HEK293 (cell line): Measurements from ENCODE around the gene CFAP46.

ENCODE experiments used
- CTCF ChIA-PET: fragments of 350-600 bp; formaldehyde crosslinking; extraction: SDS; loops from one replicate; lab custom pipeline; 2021; ENCODE audit warnings: antibody characterized with exemption; lab: Yijun Ruan, JAX
- POLR2A ChIA-PET: fragments of 300-600 bp; formaldehyde crosslinking; extraction: SDS; loops from one replicate; lab custom pipeline; 2020; ENCODE audit warnings: antibody characterized with exemption, inconsistent platforms; lab: Yijun Ruan, JAX
- H3K27ac ChIP-seq: fragments of 200-500 bp; sonication (Bioruptor generic); 2 replicates; pipeline ENCODE4 v1.5.1; 2014; ENCODE audit warnings: low read depth, low read length, control low read depth, inconsistent platforms; ENCODE audit errors: extremely low read depth
- H3K36me3 ChIP-seq, 2 experiments: fragments of 200-500 bp in 1 of 2; sonication (Bioruptor generic) in 1 of 2; 1 replicate in 1 of 2; 2 replicates in 1 of 2; pipeline ENCODE4 v1.5.1; 2014 to 2017; ENCODE audit warnings: inconsistent platforms in 2 of 2, low read length in 2 of 2; ENCODE audit not compliant: control insufficient read depth in 2 of 2, insufficient read depth in 1 of 2
- H3K4me1 ChIP-seq: fragments of 200-500 bp; sonication (Bioruptor generic); 2 replicates; pipeline ENCODE4 v1.5.1; 2014; ENCODE audit warnings: mild to moderate bottlenecking, low read length, inconsistent platforms; ENCODE audit not compliant: control insufficient read depth, insufficient read depth
- H3K4me3 ChIP-seq: 2 replicates; pipeline ENCODE4 v1.5.1; 2011; ENCODE audit warnings: low read depth, mild to moderate bottlenecking, control low read depth, low read length, moderate library complexity
- H3K9me3 ChIP-seq: fragments of 200-500 bp; sonication (Bioruptor generic); 2 replicates; pipeline ENCODE4 v1.5.1; 2014; ENCODE audit warnings: low read depth, low read length, inconsistent platforms; ENCODE audit not compliant: control insufficient read depth, insufficient read depth
- ATF2 ChIP-seq: fragments of 450-650 bp; formaldehyde crosslinking; IDR thresholded peaks from 2 replicates; pipeline ENCODE4 v1.5.1; 2016; ENCODE audit warnings: missing biosample characterization, missing genetic modification characterization, low read depth
- EGR2 ChIP-seq: fragments of 450-650 bp; formaldehyde crosslinking; IDR thresholded peaks from 2 replicates; pipeline ENCODE4 v1.5.1; 2016; ENCODE audit warnings: low read depth, missing biosample characterization, missing genetic modification characterization
- GLIS1 ChIP-seq: fragments of 450-650 bp; formaldehyde crosslinking; IDR thresholded peaks from 2 replicates; pipeline ENCODE4 v1.5.1; 2016; ENCODE audit warnings: missing biosample characterization, missing genetic modification characterization
- GLIS2 ChIP-seq: fragments of 450-650 bp; formaldehyde crosslinking; IDR thresholded peaks from 2 replicates; pipeline ENCODE4 v1.5.1; 2016; ENCODE audit warnings: missing biosample characterization, missing genetic modification characterization
- KLF17 ChIP-seq: fragments of 450-650 bp; formaldehyde crosslinking; IDR thresholded peaks from 2 replicates; pipeline ENCODE4 v1.5.1; 2016; ENCODE audit warnings: missing biosample characterization, missing genetic modification characterization
- SCRT1 ChIP-seq: fragments of 450-650 bp; formaldehyde crosslinking; IDR thresholded peaks from 2 replicates; pipeline ENCODE4 v1.5.1; 2016; ENCODE audit warnings: missing biosample characterization, missing genetic modification characterization, borderline replicate concordance
- SCRT2 ChIP-seq: fragments of 450-650 bp; formaldehyde crosslinking; IDR thresholded peaks from 2 replicates; pipeline ENCODE4 v1.5.1; 2016; ENCODE audit warnings: missing biosample characterization, missing genetic modification characterization
- ZBTB10 ChIP-seq: fragments of 450-650 bp; formaldehyde crosslinking; IDR thresholded peaks from 2 replicates; pipeline ENCODE4 v1.5.1; 2016; ENCODE audit warnings: missing biosample characterization, missing genetic modification characterization
- ZBTB48 ChIP-seq: fragments of 450-650 bp; formaldehyde crosslinking; IDR thresholded peaks from 2 replicates; pipeline ENCODE4 v1.5.1; 2016; ENCODE audit warnings: missing biosample characterization, missing genetic modification characterization
- ZBTB8A ChIP-seq: fragments of 450-650 bp; formaldehyde crosslinking; IDR thresholded peaks from 2 replicates; pipeline ENCODE4 v1.5.1; 2016; ENCODE audit warnings: missing biosample characterization, missing genetic modification characterization
- ZFHX2 ChIP-seq: fragments of 450-650 bp; formaldehyde crosslinking; conservative IDR thresholded peaks from 2 replicates; pipeline ENCODE4 v1.5.1; 2016; ENCODE audit warnings: missing biosample characterization, missing genetic modification characterization
- ZIC2 ChIP-seq: fragments of 450-650 bp; formaldehyde crosslinking; IDR thresholded peaks from 2 replicates; pipeline ENCODE4 v1.5.1; 2016; ENCODE audit warnings: missing biosample characterization, missing genetic modification characterization
- ZNF112 ChIP-seq: fragments of 450-650 bp; formaldehyde crosslinking; IDR thresholded peaks from 2 replicates; pipeline ENCODE4 v1.5.0; 2017; ENCODE audit warnings: missing biosample characterization, missing genetic modification characterization
- ZNF133 ChIP-seq: fragments of 450-650 bp; formaldehyde crosslinking; IDR thresholded peaks from 2 replicates; pipeline ENCODE4 v1.5.1; 2016; ENCODE audit warnings: missing biosample characterization, missing genetic modification characterization
- ZNF155 ChIP-seq: fragments of 450-650 bp; formaldehyde crosslinking; IDR thresholded peaks from 2 replicates; pipeline ENCODE4 v1.5.1; 2016; ENCODE audit warnings: missing biosample characterization, missing genetic modification characterization
- ZNF223 ChIP-seq: fragments of 450-650 bp; formaldehyde crosslinking; IDR thresholded peaks from 2 replicates; pipeline ENCODE4 v1.5.1; 2016; ENCODE audit warnings: missing biosample characterization, missing genetic modification characterization
- ZNF302 ChIP-seq: fragments of 450-650 bp; formaldehyde crosslinking; IDR thresholded peaks from 2 replicates; pipeline ENCODE4 v1.5.1; 2016; ENCODE audit warnings: missing biosample characterization, missing genetic modification characterization, low read depth
- ZNF311 ChIP-seq: fragments of 450-650 bp; formaldehyde crosslinking; IDR thresholded peaks from 2 replicates; pipeline ENCODE4 v1.5.1; 2017; ENCODE audit warnings: missing biosample characterization, missing genetic modification characterization, borderline replicate concordance
- ZNF404 ChIP-seq: fragments of 450-650 bp; formaldehyde crosslinking; IDR thresholded peaks from 2 replicates; pipeline ENCODE4 v1.5.1; 2017; ENCODE audit warnings: missing biosample characterization, missing genetic modification characterization
- ZNF416 ChIP-seq: fragments of 450-650 bp; formaldehyde crosslinking; IDR thresholded peaks from 2 replicates; pipeline ENCODE4 v1.5.1; 2016; ENCODE audit warnings: missing biosample characterization, missing genetic modification characterization
- ZNF548 ChIP-seq: fragments of 450-650 bp; formaldehyde crosslinking; IDR thresholded peaks from 2 replicates; pipeline ENCODE4 v1.5.1; 2016; ENCODE audit warnings: missing biosample characterization, missing genetic modification characterization
- ZSCAN30 ChIP-seq: fragments of 450-650 bp; IDR thresholded peaks from 2 replicates; pipeline ENCODE4 v1.5.1; 2018; ENCODE audit warnings: missing biosample characterization, mild to moderate bottlenecking, missing genetic modification characterization, moderate library complexity
- ZSCAN4 ChIP-seq: fragments of 450-650 bp; formaldehyde crosslinking; IDR thresholded peaks from 2 replicates; pipeline ENCODE4 v1.5.1; 2017; ENCODE audit warnings: missing biosample characterization, missing genetic modification characterization
- TF ChIP-seq, protein P1 (sequence below): fragments of 450-650 bp; formaldehyde crosslinking; IDR thresholded peaks from 2 replicates; pipeline ENCODE4 v1.5.1; 2016; ENCODE audit warnings: missing biosample characterization, missing genetic modification characterization, borderline replicate concordance

CFAP46 gene

GRCh38 chr10:132918617-132919373, 23.6 kb downstream of the CFAP46 start:
- TF ChIP-seq ZSCAN4 (tag by site-specific recombination) (no peak), GLIS1 (tag by site-specific recombination) (peak; percentile 94), ZBTB48 (no peak), ZNF155 (tag by site-specific recombination) (no peak), EGR2 (tag by site-specific recombination) (peak; percentile 95), KLF17 (tag by site-specific recombination) (0 out of 2 replicates have a peak, but pooled peaks have one; percentile 27), ZIC2 (peak; percentile 36), GLIS2 (peak; percentile 31; the same call in 1 of the 2 replicates), ZFHX2 (tag by site-specific recombination) (peak; percentile 98), ZNF133 (tag by site-specific recombination) (no peak), ZNF311 (tag by site-specific recombination) (no peak), ZNF112 (tag by site-specific recombination) (no peak), SCRT1 (tag by site-specific recombination) (0 out of 2 replicates have a peak, but pooled peaks have one; percentile 20), ZNF302 (tag by site-specific recombination) (no peak), ZBTB8A (no peak), ZNF548 (tag by site-specific recombination) (no peak), ZNF404 (tag by site-specific recombination) (no peak), SCRT2 (peak; percentile 81), ATF2 (tag by site-specific recombination) (no peak), ZBTB10 (tag by site-specific recombination) (no peak), ZNF416 (tag by site-specific recombination) (no peak), ZSCAN30 (tag by site-specific recombination) (no peak), ZNF223 (tag by site-specific recombination) (no peak)
- TF ChIP-seq, protein P1, sequence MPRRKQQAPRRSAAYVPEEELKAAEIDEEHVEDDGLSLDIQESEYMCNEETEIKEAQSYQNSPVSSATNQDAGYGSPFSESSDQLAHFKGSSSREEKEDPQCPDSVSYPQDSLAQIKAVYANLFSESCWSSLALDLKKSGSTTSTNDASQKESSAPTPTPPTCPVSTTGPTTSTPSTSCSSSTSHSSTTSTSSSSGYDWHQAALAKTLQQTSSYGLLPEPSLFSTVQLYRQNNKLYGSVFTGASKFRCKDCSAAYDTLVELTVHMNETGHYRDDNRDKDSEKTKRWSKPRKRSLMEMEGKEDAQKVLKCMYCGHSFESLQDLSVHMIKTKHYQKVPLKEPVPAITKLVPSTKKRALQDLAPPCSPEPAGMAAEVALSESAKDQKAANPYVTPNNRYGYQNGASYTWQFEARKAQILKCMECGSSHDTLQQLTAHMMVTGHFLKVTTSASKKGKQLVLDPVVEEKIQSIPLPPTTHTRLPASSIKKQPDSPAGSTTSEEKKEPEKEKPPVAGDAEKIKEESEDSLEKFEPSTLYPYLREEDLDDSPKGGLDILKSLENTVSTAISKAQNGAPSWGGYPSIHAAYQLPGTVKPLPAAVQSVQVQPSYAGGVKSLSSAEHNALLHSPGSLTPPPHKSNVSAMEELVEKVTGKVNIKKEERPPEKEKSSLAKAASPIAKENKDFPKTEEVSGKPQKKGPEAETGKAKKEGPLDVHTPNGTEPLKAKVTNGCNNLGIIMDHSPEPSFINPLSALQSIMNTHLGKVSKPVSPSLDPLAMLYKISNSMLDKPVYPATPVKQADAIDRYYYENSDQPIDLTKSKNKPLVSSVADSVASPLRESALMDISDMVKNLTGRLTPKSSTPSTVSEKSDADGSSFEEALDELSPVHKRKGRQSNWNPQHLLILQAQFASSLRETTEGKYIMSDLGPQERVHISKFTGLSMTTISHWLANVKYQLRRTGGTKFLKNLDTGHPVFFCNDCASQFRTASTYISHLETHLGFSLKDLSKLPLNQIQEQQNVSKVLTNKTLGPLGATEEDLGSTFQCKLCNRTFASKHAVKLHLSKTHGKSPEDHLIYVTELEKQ (tag by site-specific recombination), result no peak
- Histone ChIP-seq H3K36me3 (no peaks in the 10 kb centered on the region), H3K4me3 (no peak overlapping the region), H3K27ac (no peak overlapping the region), H3K4me1 (no peaks in the 10 kb centered on the region), H3K9me3 (no peaks in the 10 kb centered on the region)
- ChIA-PET POLR2A (no interaction called here), CTCF (no interaction called here)
